Activated CD8-positive, alpha-beta T cell treated with anti-CD3 and anti-CD28 coated beads, Interleukin-2, amount 10 ng/mL, durations not matched to agents 7 days and 5 days (primary cell): ENCODE results near the gene FRA10AC1. TPM values are rescaled to one million over a fixed set of nuclear protein-coding genes. Genes with fewer than 3 reads are reported as not detected.

ENCODE experiments used
- ATAC-seq: fragments of 150-1000 bp; cut with Tn5 transposase; one replicate; pipeline ENCODE4 v1.10.0; 2021; ENCODE audit warnings: moderate library complexity
- CTCF ChIA-PET: fragments of 350-600 bp; sonication (Branson Sonifier 250); formaldehyde crosslinking; loops from one replicate; lab custom pipeline; 2021; ENCODE audit warnings: antibody characterized with exemption; lab: Charles Lee
- POLR2A ChIA-PET: fragments of 350-600 bp; sonication (Branson Sonifier 250); formaldehyde crosslinking; loops from one replicate; lab custom pipeline; 2021; ENCODE audit warnings: antibody characterized with exemption; lab: Charles Lee
- DNase-seq: peaks from one replicate; pipeline ENCODE4 v3.0.0-alpha.2; 2020
- H3K27ac Mint-ChIP-seq: one replicate; pipeline ENCODE4 v1.8.0; 2021; ENCODE audit warnings: mild to moderate bottlenecking, mixed read lengths
- H3K27me3 Mint-ChIP-seq: one replicate; pipeline ENCODE4 v1.8.0; 2021; ENCODE audit warnings: low read depth, mixed read lengths
- H3K36me3 Mint-ChIP-seq: one replicate; pipeline ENCODE4 v1.8.0; 2021; ENCODE audit warnings: low read depth, mixed read lengths
- H3K4me1 Mint-ChIP-seq: one replicate; pipeline ENCODE4 v1.8.0; 2021; ENCODE audit warnings: low read depth, mixed read lengths
- H3K4me3 Mint-ChIP-seq: one replicate; pipeline ENCODE4 v1.8.0; 2021; ENCODE audit warnings: mild to moderate bottlenecking, mixed read lengths
- H3K9me3 Mint-ChIP-seq: one replicate; pipeline ENCODE4 v1.8.0; 2022; ENCODE audit warnings: mixed read lengths; ENCODE audit not compliant: insufficient read depth
- total RNA-seq, 2 experiments: library from RNA; stranded (reverse); gene quantifications; one replicate each; pipeline ENCODE4 v1.2.3, GENCODE V29; 2021

Gene FRA10AC1
- total RNA-seq, 2 experiments from 2014 or later: 5.4 to 6.0 TPM

GRCh38 chr10:93719901-93720300 lies 17.5 kb upstream of the FRA10AC1 start:
- POLR2A ChIA-PET: no interaction called here
- H3K27ac Mint-ChIP-seq: no peak overlapping the region
- DNase-seq (no peak), ATAC-seq (no peak)
- CTCF ChIA-PET: no interaction called here
- H3K9me3 Mint-ChIP-seq: no peaks in the 10 kb centered on the region
- H3K27me3 Mint-ChIP-seq: peaks cover 10% of the 10 kb centered on the region
- H3K36me3 Mint-ChIP-seq: no peaks in the 10 kb centered on the region
- H3K4me3 Mint-ChIP-seq: no peak overlapping the region
- peaks cover 4% of the 10 kb centered on the region for H3K4me1 Mint-ChIP-seq

DNA sequence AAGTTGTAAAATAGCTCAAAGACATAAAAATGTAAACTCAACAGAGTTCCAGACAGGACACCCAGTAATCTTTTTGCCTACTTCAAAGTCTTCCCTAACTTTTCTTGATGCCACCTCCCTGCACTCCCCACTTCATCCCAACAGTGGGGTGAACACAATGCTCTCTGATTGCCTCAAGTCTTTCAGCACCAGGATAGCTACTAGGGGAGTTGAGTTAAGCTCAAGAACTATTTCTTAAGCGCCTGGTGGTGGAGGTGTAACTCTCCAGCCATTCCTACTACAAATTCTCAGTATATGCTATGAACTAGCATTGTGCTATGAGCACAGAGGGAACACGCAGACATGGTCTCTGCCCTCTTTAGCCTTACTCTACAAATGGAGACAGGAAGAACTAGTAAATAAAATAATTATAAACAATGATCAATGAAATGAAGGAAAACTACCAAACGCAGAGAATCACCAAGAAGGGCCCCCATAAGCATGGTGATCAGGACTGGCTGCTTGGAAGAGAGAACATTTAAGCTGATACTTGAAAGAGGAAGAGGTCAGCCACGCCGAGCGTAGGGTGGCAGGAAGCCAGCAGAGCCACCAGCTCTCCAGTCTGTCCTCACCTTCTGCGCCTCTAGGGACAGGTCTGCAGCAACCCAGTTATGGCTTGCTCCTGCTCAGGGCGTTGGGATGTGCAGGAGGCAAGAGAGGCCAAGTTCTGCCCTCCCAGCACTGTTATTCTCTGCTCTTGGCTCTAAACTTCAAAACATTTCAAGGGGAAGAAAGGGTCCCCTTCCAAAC lies 16.7 kb upstream of the FRA10AC1 start:
- H3K27me3 Mint-ChIP-seq: peaks cover 8% of the 10 kb centered on the region
- no peak for DNase-seq
- H3K4me3 Mint-ChIP-seq: no peak overlapping the region
- CTCF ChIA-PET: no interaction called here
- ATAC-seq: no peak
- POLR2A ChIA-PET: interaction anchor here (0.5 to 0.6 kb wide), 2 partner anchors 215 to 551 kb away, joined by 3 read pairs; no protein-coding TSS in a partner anchor
- peaks cover 4% of the 10 kb centered on the region for H3K4me1 Mint-ChIP-seq
- H3K9me3 Mint-ChIP-seq: no peaks in the 10 kb centered on the region
- no peak overlapping the region for H3K27ac Mint-ChIP-seq
- no peaks in the 10 kb centered on the region for H3K36me3 Mint-ChIP-seq

GRCh38 chr10:93716766-93717165 lies 14.4 kb upstream of the FRA10AC1 start:
- ChIA-PET POLR2A (no interaction called here), CTCF (no interaction called here)
- DNase-seq (no peak), ATAC-seq (no peak)
- Mint-ChIP-seq H3K4me1 (peaks cover 4% of the 10 kb centered on the region), H3K36me3 (no peaks in the 10 kb centered on the region), H3K4me3 (no peak overlapping the region), H3K27me3 (peaks cover 6% of the 10 kb centered on the region), H3K27ac (no peak overlapping the region), H3K9me3 (no peaks in the 10 kb centered on the region)

GRCh38 chr10:93715345-93715744 lies 13.0 kb upstream of the FRA10AC1 start:
- CTCF ChIA-PET: no interaction called here
- ATAC-seq: no peak

GRCh38 chr10:93712593-93712992 lies 10.2 kb upstream of the FRA10AC1 start:
- H3K36me3 Mint-ChIP-seq: no peaks in the 10 kb centered on the region
- no peak overlapping the region for H3K27ac Mint-ChIP-seq
- no peak for DNase-seq
- no peak overlapping the region for H3K4me3 Mint-ChIP-seq
- H3K27me3 Mint-ChIP-seq: peaks cover 4% of the 10 kb centered on the region
- ChIA-PET POLR2A (no interaction called here), CTCF (no interaction called here)
- H3K9me3 Mint-ChIP-seq: no peaks in the 10 kb centered on the region
- H3K4me1 Mint-ChIP-seq: no peaks in the 10 kb centered on the region
- ATAC-seq: no peak

More at GRCh38 chr10:93715345-93715744, 13.0 kb upstream of the FRA10AC1 start:
- no peak for DNase-seq
- no peaks in the 10 kb centered on the region for H3K9me3 Mint-ChIP-seq
- POLR2A ChIA-PET: no interaction called here
- no peak overlapping the region for H3K27ac Mint-ChIP-seq
- no peaks in the 10 kb centered on the region for H3K4me1 Mint-ChIP-seq
- peaks cover 6% of the 10 kb centered on the region for H3K27me3 Mint-ChIP-seq
- H3K36me3 Mint-ChIP-seq: no peaks in the 10 kb centered on the region
- no peak overlapping the region for H3K4me3 Mint-ChIP-seq

DNA sequence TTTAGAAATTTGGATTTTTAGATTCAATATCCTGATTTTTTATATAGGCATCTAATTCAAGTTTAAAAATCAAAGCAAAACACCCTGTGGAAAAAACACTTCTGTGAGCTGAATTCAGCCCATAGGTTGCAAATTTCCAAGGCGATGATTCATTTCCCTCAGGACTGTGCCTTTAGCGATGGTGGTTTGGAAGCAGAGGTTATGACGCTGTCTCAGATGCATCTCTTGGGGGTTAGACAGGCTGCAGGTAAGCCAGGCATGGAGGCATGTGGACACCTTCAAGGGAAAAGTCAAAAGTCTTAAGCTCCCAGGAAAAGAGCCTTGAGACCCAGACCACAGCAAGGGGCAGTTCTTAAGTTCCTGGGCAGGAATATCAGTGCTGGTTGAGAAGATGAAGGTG lies 9.5 kb upstream of the FRA10AC1 start:
- DNase-seq (no peak), ATAC-seq (no peak)
- peaks cover 2% of the 10 kb centered on the region for H3K27me3 Mint-ChIP-seq
- CTCF ChIA-PET: no interaction called here
- no peak overlapping the region for H3K4me3 Mint-ChIP-seq
- no peak overlapping the region for H3K27ac Mint-ChIP-seq
- no peaks in the 10 kb centered on the region for H3K4me1 Mint-ChIP-seq
- no peaks in the 10 kb centered on the region for H3K9me3 Mint-ChIP-seq
- POLR2A ChIA-PET: no interaction called here
- no peaks in the 10 kb centered on the region for H3K36me3 Mint-ChIP-seq

GRCh38 chr10:93710333-93710909 lies 8.0 kb upstream of the FRA10AC1 start:
- ChIA-PET POLR2A (no interaction called here), CTCF (no interaction called here)
- H3K27ac Mint-ChIP-seq: no peak overlapping the region
- DNase-seq (no peak), ATAC-seq (no peak)
- H3K4me1 Mint-ChIP-seq: no peaks in the 10 kb centered on the region
- H3K9me3 Mint-ChIP-seq: no peaks in the 10 kb centered on the region
- no peaks in the 10 kb centered on the region for H3K36me3 Mint-ChIP-seq
- no peak overlapping the region for H3K4me3 Mint-ChIP-seq
- peaks cover 2% of the 10 kb centered on the region for H3K27me3 Mint-ChIP-seq

DNA sequence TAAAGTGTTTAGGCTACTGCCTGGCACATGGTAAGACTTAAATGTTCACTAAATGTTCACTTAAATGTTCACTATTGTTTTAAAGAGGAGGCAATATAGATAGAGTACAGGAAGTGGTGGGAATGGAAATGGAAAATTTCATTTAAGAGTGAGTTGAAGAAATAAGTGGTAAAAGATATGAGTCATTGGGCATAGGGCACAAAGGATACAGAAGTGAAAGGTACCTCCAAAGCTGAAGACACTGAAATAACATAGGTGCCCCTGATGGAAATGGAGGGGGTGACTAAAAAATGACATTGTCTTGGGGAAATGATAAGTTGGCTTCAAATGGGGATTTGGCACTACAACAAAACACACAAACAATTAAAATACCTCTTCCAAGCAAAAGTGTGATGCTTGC lies 5.2 kb upstream of the FRA10AC1 start:
- ChIA-PET CTCF (no interaction called here), POLR2A (no interaction called here)
- Mint-ChIP-seq H3K4me3 (no peak overlapping the region), H3K36me3 (no peaks in the 10 kb centered on the region), H3K9me3 (no peaks in the 10 kb centered on the region), H3K4me1 (peaks cover 4% of the 10 kb centered on the region), H3K27me3 (no peaks in the 10 kb centered on the region), H3K27ac (no peak overlapping the region)
- DNase-seq (no peak), ATAC-seq (no peak)

- DNase-seq (no peak), ATAC-seq (no peak)
- ChIA-PET CTCF (no interaction called here), POLR2A (interaction anchor here (0.8 kb wide), 1 partner anchor 10 kb away, joined by 3 read pairs; no protein-coding TSS in a partner anchor)
- no peaks in the 10 kb centered on the region for H3K36me3 Mint-ChIP-seq
- peaks cover 4% of the 10 kb centered on the region for H3K4me1 Mint-ChIP-seq
- no peak overlapping the region for H3K4me3 Mint-ChIP-seq
- no peaks in the 10 kb centered on the region for H3K27me3 Mint-ChIP-seq
- H3K27ac Mint-ChIP-seq: no peak overlapping the region
- no peaks in the 10 kb centered on the region for H3K9me3 Mint-ChIP-seq
Observed at GRCh38 chr10:93704451-93704850, 2.1 kb upstream of the FRA10AC1 start.

DNA sequence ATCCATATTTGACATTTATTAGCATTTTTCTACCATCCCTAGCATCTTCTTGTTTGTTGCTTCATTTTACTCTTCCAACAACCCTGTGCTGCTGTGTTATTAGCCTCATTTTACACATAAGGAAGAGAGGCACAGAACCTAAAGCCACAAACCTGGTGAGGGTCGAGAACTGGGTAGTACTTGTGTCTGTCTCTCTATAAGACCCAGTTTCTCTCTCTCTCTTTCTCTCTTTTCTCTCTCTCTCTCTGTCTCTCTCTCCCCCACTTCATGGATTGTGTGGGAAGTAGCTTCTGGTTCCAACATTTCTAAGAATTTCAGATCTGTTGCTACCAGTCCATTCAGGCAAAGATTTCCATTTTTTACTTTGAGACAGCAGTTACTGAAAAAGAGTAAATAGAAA lies 1.4 kb upstream of the FRA10AC1 start:
- CTCF ChIA-PET: no interaction called here
- no peak overlapping the region for H3K27ac Mint-ChIP-seq

DNA sequence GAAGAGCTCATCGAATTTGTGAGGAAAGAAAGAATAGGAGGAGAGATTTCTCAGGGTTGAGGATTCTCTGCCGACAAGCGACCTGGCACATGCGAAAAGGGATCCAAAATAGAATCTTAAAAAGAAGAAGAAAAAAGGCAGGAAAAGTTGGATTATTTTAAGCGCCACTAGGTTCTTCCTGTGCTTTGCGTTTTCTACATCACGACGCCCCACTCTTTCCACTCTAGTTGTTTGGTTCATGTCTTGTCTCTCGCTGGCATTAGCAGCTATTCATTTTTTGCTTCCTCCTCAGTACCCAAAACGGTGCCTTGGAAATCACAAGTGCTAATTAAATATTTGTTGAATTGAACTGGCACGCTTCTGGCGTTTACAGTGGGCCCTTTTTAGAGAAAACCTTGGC lies 674 bp upstream of the FRA10AC1 start:
- POLR2A ChIA-PET: interaction anchor here (0.8 kb wide), 1 partner anchor 207 kb away, joined by 4 read pairs; the partner anchor contains the start of gene CEP55
- H3K4me3 Mint-ChIP-seq: no peak overlapping the region
- no peaks in the 10 kb centered on the region for H3K9me3 Mint-ChIP-seq
- CTCF ChIA-PET: interaction anchor here (2.5 kb wide), 1 partner anchor 22 kb away, joined by 6 read pairs; no protein-coding TSS in a partner anchor
- DNase-seq: no peak
- ATAC-seq: no peak
- H3K27ac Mint-ChIP-seq: no peak overlapping the region
- peaks cover 4% of the 10 kb centered on the region for H3K4me1 Mint-ChIP-seq
- H3K36me3 Mint-ChIP-seq: no peaks in the 10 kb centered on the region
- no peaks in the 10 kb centered on the region for H3K27me3 Mint-ChIP-seq

More for the DNA sequence above, 1.4 kb upstream of the FRA10AC1 start:
- Mint-ChIP-seq H3K4me3 (peak overlapping the region; percentile 26), H3K9me3 (no peaks in the 10 kb centered on the region), H3K36me3 (no peaks in the 10 kb centered on the region), H3K27me3 (no peaks in the 10 kb centered on the region), H3K4me1 (peaks cover 4% of the 10 kb centered on the region)
- ATAC-seq (no peak), DNase-seq (no peak)
- POLR2A ChIA-PET: interaction anchor here (0.8 kb wide), 1 partner anchor 9 kb away, joined by 3 read pairs; no protein-coding TSS in a partner anchor

DNA sequence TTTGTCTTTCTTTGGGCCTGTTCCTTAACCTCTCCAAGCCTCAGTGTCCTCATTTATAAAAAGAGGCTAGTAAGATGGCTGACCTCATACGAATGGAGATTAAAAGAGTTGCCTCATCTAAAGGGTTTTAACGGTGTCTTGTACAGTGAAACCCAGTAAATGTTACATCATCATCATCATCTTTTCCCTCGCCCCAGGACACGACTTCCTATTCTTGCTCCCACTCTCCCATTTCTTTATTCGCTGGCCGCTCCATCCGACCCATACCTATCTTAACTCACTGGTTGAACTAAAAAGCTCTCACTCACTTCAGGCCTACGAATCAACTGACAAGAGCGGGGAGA lies 554 bp downstream of the FRA10AC1 start:
- no peak for DNase-seq

More for the DNA sequence above, 554 bp downstream of the FRA10AC1 start:
- ATAC-seq: peak; percentile 16
- Mint-ChIP-seq H3K9me3 (no peaks in the 10 kb centered on the region), H3K4me3 (no peak overlapping the region), H3K36me3 (peaks cover 4% of the 10 kb centered on the region), H3K27me3 (no peaks in the 10 kb centered on the region), H3K4me1 (peaks cover 4% of the 10 kb centered on the region), H3K27ac (no peak overlapping the region)
- CTCF ChIA-PET: interaction anchor here (0.6 to 2.5 kb wide), 2 partner anchors 21 to 1469 kb away, joined by 3 to 6 read pairs; no protein-coding TSS in a partner anchor
- POLR2A ChIA-PET: no interaction called here
